HCT116 (cell line): ENCODE measurements around the gene AGAP1. TPM values are rescaled to one million over a fixed set of nuclear protein-coding genes. Genes with fewer than 3 reads are reported as not detected.
A peak's percentile ranks its signal among the peaks of the same experiment; 100 is the strongest.

Source experiments
- ATAC-seq: fragments of 200-7000 bp; cut with Tn5 transposase; 2 replicates; pipeline ENCODE4 v1.9.1; 2020; ENCODE audit warnings: mild to moderate bottlenecking, moderate library complexity
- BruUV-seq: library from RNA; stranded (reverse); fragments of 400-500 nt; replicated peaks from 2 replicates; lab custom pipeline; 2021; lab: Mats Ljungman, UMichigan
- CTCF ChIA-PET: fragments of 300-600 bp; sonication (Branson Sonifier 250); formaldehyde crosslinking; loops from one replicate; lab custom pipeline; 2021; ENCODE audit warnings: antibody characterized with exemption; lab: Charles Lee
- POLR2A ChIA-PET: fragments of 300-600, 350-600 bp; sonication (Branson Sonifier 250); formaldehyde crosslinking; loops from one replicate; lab custom pipeline; 2021; ENCODE audit warnings: antibody characterized with exemption; lab: Charles Lee
- RAD21 ChIA-PET, 2 experiments: fragments of 300-600 bp; sonication (Branson Sonifier 250); formaldehyde crosslinking; loops; one replicate each; lab custom pipeline; 2023; ENCODE audit warnings: low total read pairs in 2 of 2; ENCODE audit not compliant: uncharacterized antibody in 2 of 2, unreplicated experiment in 2 of 2, low non-redundant PET in 1 of 2; lab: Charles Lee
- DNase-seq: peaks from one replicate; pipeline ENCODE4 v3.0.0-alpha.2; 2010; ENCODE audit warnings: low read depth, low spot score
- H2AFZ ChIP-seq: fragments of 200-600 bp; shearing (Covaris generic), sonication (generic); 2 replicates; pipeline ENCODE4 v1.6.1; 2017; ENCODE audit warnings: low read depth, mixed run types, mixed read lengths, antibody characterized with exemption, low read length; ENCODE audit not compliant: poor library complexity, severe bottlenecking
- H3K27ac ChIP-seq: 2 replicates; pipeline ENCODE4 v1.5.1; 2012; ENCODE audit warnings: low read depth, low read length
- H3K27me3 ChIP-seq: fragments of 200-600 bp; sonication (generic); 2 replicates; pipeline ENCODE4 v1.6.1; 2016; ENCODE audit warnings: mixed run types, low read length, mixed read lengths; ENCODE audit not compliant: insufficient read depth
- H3K36me3 ChIP-seq, 2 experiments: fragments of 200-500 bp in 1 of 2; fragments of 200-600 bp in 1 of 2; sonication (Bioruptor generic) in 1 of 2; sonication (generic) in 1 of 2; 2 replicates each; pipeline versions ENCODE4 v1.5.1 to v1.6.1; 2014 to 2016; ENCODE audit warnings: low read length in 2 of 2, inconsistent platforms in 1 of 2, mixed read lengths in 1 of 2, mixed run types in 1 of 2; ENCODE audit not compliant: insufficient read depth in 2 of 2, control insufficient read depth in 1 of 2
- H3K4me1 ChIP-seq, 2 experiments: fragments of 200-600 bp in 1 of 2; sonication (generic) in 1 of 2; 2 replicates each; pipeline versions ENCODE4 v1.5.1 to v1.6.1; 2012 to 2017; ENCODE audit warnings: low read length in 2 of 2, inconsistent platforms in 1 of 2, mild to moderate bottlenecking in 1 of 2, mixed read lengths in 1 of 2, mixed run types in 1 of 2, moderate library complexity in 1 of 2; ENCODE audit not compliant: insufficient read depth in 2 of 2, control insufficient read depth in 1 of 2
- H3K4me2 ChIP-seq: fragments of 200-600 bp; sonication (generic); 2 replicates; pipeline ENCODE4 v1.6.1; 2017; ENCODE audit warnings: mixed run types, low read length, mixed read lengths
- H3K4me3 ChIP-seq, 2 experiments: fragments of 200-600 bp in 1 of 2; sonication (generic) in 1 of 2; replicated peaks in 1 of 2; 2 replicates each; pipeline ENCODE4 v1.5.1; 2011 to 2016; ENCODE audit warnings: low read length in 2 of 2, control low read depth in 1 of 2, low read depth in 1 of 2, mild to moderate bottlenecking in 1 of 2, mixed read lengths in 1 of 2, mixed run types in 1 of 2
- H3K79me2 ChIP-seq: fragments of 200-600 bp; sonication (generic); 2 replicates; pipeline ENCODE4 v1.6.1; 2017; ENCODE audit warnings: mild to moderate bottlenecking, mixed run types, low read length, moderate library complexity, mixed read lengths; ENCODE audit not compliant: insufficient read depth
- H3K9ac ChIP-seq: fragments of 200-600 bp; sonication (generic); 2 replicates; pipeline ENCODE4 v1.6.1; 2016; ENCODE audit warnings: low read length, mixed read lengths
- H3K9me2 ChIP-seq: fragments of 200-600 bp; sonication (generic), shearing (Covaris generic); 2 replicates; pipeline ENCODE4 v1.6.1; 2017; ENCODE audit warnings: mixed run types, mild to moderate bottlenecking, moderate library complexity; ENCODE audit not compliant: insufficient read depth
- H3K9me3 ChIP-seq, 2 experiments: fragments of 200-500 bp in 1 of 2; fragments of 200-600 bp in 1 of 2; sonication (Bioruptor generic) in 1 of 2; sonication (generic) in 1 of 2; 2 replicates each; pipeline ENCODE4 v1.6.1; 2014 to 2017; ENCODE audit warnings: low read length in 2 of 2, mixed read lengths in 2 of 2, inconsistent platforms in 1 of 2, low read depth in 1 of 2, mild to moderate bottlenecking in 1 of 2, mixed run types in 1 of 2, moderate library complexity in 1 of 2; ENCODE audit not compliant: control insufficient read depth in 1 of 2, insufficient read depth in 1 of 2
- H4K20me1 ChIP-seq: fragments of 200-600 bp; sonication (generic), shearing (Covaris generic); 2 replicates; pipeline ENCODE4 v1.6.1; 2017; ENCODE audit warnings: mixed run types, mild to moderate bottlenecking, moderate library complexity; ENCODE audit not compliant: insufficient read depth
- CBX3 ChIP-seq: IDR thresholded peaks from 2 replicates; pipeline ENCODE4 v1.6.1; 2012; ENCODE audit warnings: low read depth
- ELF1 ChIP-seq: IDR thresholded peaks from 2 replicates; pipeline ENCODE4 v1.6.1; 2012; ENCODE audit warnings: low read depth, borderline replicate concordance
- FOSL1 ChIP-seq: IDR thresholded peaks from 2 replicates; pipeline ENCODE4 v1.6.1; 2012; ENCODE audit warnings: low read depth
- JUND ChIP-seq: IDR thresholded peaks from 2 replicates; pipeline ENCODE4 v1.6.1; 2012
- POLR2A ChIP-seq: IDR thresholded peaks from 2 replicates; pipeline ENCODE4 v1.7.0; 2011; ENCODE audit warnings: borderline replicate concordance; ENCODE audit not compliant: insufficient read depth, insufficient read length; ENCODE audit errors: extremely low read depth
- POLR2AphosphoS5 ChIP-seq: IDR thresholded peaks from 2 replicates; pipeline ENCODE4 v1.6.1; 2011; ENCODE audit warnings: mild to moderate bottlenecking, low read depth, low read length, moderate library complexity
- RAD21 ChIP-seq: IDR thresholded peaks from 2 replicates; pipeline ENCODE4 v1.6.1; 2012; ENCODE audit warnings: low read depth, mild to moderate bottlenecking
- SIN3A ChIP-seq: IDR thresholded peaks from 2 replicates; pipeline ENCODE4 v1.6.1; 2012; ENCODE audit warnings: low read depth
- YY1 ChIP-seq: IDR thresholded peaks from 2 replicates; pipeline ENCODE4 v1.6.1; 2011; ENCODE audit warnings: low read length, low read depth, moderate library complexity, mild to moderate bottlenecking; ENCODE audit not compliant: insufficient replicate concordance; ENCODE audit errors: extremely low read depth
- intact Hi-C: fragments of 100-400 bp; cut with micrococcal nuclease; formaldehyde crosslinking; loops from 2 replicates; pipeline ENCODE4 v1.10.0; 2022
- total RNA-seq: library from RNA; stranded (reverse); gene quantifications from one replicate; pipeline ENCODE4 v1.2.1, GENCODE V29; 2021; ENCODE audit not compliant: unreplicated experiment
- TF ChIP-seq, protein P1 (sequence below): IDR thresholded peaks from 2 replicates; pipeline ENCODE4 v1.6.1; 2012; ENCODE audit warnings: low read depth

AGAP1 gene
- total RNA-seq, 1 experiment from 2014 or later = 43.8 TPM

DNA sequence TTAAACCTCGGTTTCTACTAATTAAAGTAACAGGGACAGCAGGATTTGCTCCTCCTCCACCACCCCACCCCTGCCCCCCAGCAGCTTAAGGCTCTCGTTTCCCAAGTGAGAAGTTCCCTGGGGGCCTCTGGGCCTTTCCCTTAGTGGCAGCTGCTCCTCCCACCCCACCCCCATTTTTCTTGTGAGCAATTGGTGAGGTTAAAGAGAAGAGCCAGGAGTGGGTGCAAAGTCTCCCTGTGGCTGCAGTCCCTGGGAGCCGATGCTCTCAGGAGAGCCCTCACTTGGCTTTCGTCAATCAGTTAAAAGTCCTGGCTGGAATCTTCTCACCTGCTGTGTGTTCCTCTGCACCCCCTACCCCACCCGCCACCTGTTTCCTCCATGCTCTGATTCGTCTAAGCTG, 48.7 kb upstream of the AGAP1 start:
- DNase-seq = no peak
- Histone ChIP-seq H3K4me2 (peak overlapping the region; percentile 42; the same call in 1 of the 2 replicates), H3K9ac (no peak overlapping the region), H3K9me3 (peaks cover 0 to 6% of the 10 kb centered on the region in 2 experiments; a peak in 1 of 4 replicates), H3K27ac (no peak overlapping the region), H2AFZ (no peak overlapping the region), H3K4me3 (no peak overlapping the region), H3K36me3 (no peaks in the 10 kb centered on the region), H3K79me2 (no peaks in the 10 kb centered on the region), H3K4me1 (peaks cover 0 to 14% of the 10 kb centered on the region in 2 experiments; a peak in 2 of 4 replicates), H3K27me3 (no peaks in the 10 kb centered on the region), H3K9me2 (no peaks in the 10 kb centered on the region), H4K20me1 (no peaks in the 10 kb centered on the region)
- RAD21 ChIA-PET = no interaction called here
- POLR2A ChIA-PET = no interaction called here
- no peak for TF ChIP-seq FOSL1
- no peak for TF ChIP-seq JUND
- no peak for TF ChIP-seq CBX3
- no peak for TF ChIP-seq YY1
- no peak for TF ChIP-seq ELF1
- no peak for TF ChIP-seq POLR2AphosphoS5
- TF ChIP-seq, protein P1, sequence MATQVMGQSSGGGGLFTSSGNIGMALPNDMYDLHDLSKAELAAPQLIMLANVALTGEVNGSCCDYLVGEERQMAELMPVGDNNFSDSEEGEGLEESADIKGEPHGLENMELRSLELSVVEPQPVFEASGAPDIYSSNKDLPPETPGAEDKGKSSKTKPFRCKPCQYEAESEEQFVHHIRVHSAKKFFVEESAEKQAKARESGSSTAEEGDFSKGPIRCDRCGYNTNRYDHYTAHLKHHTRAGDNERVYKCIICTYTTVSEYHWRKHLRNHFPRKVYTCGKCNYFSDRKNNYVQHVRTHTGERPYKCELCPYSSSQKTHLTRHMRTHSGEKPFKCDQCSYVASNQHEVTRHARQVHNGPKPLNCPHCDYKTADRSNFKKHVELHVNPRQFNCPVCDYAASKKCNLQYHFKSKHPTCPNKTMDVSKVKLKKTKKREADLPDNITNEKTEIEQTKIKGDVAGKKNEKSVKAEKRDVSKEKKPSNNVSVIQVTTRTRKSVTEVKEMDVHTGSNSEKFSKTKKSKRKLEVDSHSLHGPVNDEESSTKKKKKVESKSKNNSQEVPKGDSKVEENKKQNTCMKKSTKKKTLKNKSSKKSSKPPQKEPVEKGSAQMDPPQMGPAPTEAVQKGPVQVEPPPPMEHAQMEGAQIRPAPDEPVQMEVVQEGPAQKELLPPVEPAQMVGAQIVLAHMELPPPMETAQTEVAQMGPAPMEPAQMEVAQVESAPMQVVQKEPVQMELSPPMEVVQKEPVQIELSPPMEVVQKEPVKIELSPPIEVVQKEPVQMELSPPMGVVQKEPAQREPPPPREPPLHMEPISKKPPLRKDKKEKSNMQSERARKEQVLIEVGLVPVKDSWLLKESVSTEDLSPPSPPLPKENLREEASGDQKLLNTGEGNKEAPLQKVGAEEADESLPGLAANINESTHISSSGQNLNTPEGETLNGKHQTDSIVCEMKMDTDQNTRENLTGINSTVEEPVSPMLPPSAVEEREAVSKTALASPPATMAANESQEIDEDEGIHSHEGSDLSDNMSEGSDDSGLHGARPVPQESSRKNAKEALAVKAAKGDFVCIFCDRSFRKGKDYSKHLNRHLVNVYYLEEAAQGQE = no peak
- no peak for TF ChIP-seq POLR2A
- TF ChIP-seq SIN3A = no peak
- TF ChIP-seq RAD21 = no peak
- intact Hi-C loops = no loop called here
- ATAC-seq = no peak
- no TSS peak for BruUV-seq
- CTCF ChIA-PET = no interaction called here
